CD14-positive monocyte (primary cell): Measurements from ENCODE around the gene LENG1. TPM values are rescaled to one million over a fixed set of nuclear protein-coding genes. Genes with fewer than 3 reads are reported as not detected.

Experiments
- DNase-seq, 3 donors: peaks; one replicate each; pipeline ENCODE4 v3.0.0-alpha.2; 2011 to 2022
- H2AFZ ChIP-seq: 2 replicates; pipeline ENCODE4 v1.6.0; 2012; ENCODE audit warnings: mild to moderate bottlenecking, low read depth, low read length, inconsistent platforms; ENCODE audit not compliant: insufficient read depth, poor library complexity, severe bottlenecking
- H3K27ac ChIP-seq, 2 donors: 1 replicate in 1 of 2; 2 replicates in 1 of 2; pipeline ENCODE4 v1.5.1; 2012 to 2013; ENCODE audit warnings: low read length in 2 of 2, control low read depth in 1 of 2, inconsistent platforms in 1 of 2, low read depth in 1 of 2, mild to moderate bottlenecking in 1 of 2
- H3K27me3 ChIP-seq, 2 donors: one replicate each; pipeline versions ENCODE4 v1.6.0 to v1.6.1; 2011 to 2013; ENCODE audit warnings: low read length in 2 of 2; ENCODE audit not compliant: control insufficient read depth in 2 of 2, insufficient read depth in 2 of 2
- H3K36me3 ChIP-seq, 2 donors: replicated peaks in 1 of 2; 1 replicate in 1 of 2; 2 replicates in 1 of 2; pipeline versions ENCODE4 v1.5.1 to v1.6.1; 2012 to 2013; ENCODE audit warnings: low read length in 2 of 2, control low read depth in 1 of 2, inconsistent platforms in 1 of 2, mild to moderate bottlenecking in 1 of 2; ENCODE audit not compliant: insufficient read depth in 2 of 2, control insufficient read depth in 1 of 2
- H3K4me1 ChIP-seq, 2 donors: 1 replicate in 1 of 2; 2 replicates in 1 of 2; pipeline versions ENCODE4 v1.5.1 to v1.6.1; 2012 to 2013; ENCODE audit warnings: low read length in 2 of 2, control low read depth in 1 of 2, inconsistent platforms in 1 of 2, mild to moderate bottlenecking in 1 of 2, moderate library complexity in 1 of 2; ENCODE audit not compliant: insufficient read depth in 2 of 2, control insufficient read depth in 1 of 2
- H3K4me2 ChIP-seq: replicated peaks from 2 replicates; pipeline ENCODE3; 2012; ENCODE audit warnings: low read length, moderate library complexity, mild to moderate bottlenecking; ENCODE audit not compliant: poor library complexity, severe bottlenecking; ENCODE audit errors: extremely low read depth
- H3K4me3 ChIP-seq, 3 experiments: fragments of 200-600 bp in 1 of 3; sonication (generic) in 1 of 3; replicated peaks in 1 of 3; 1 replicate in 2 of 3; 2 replicates in 1 of 3; pipeline ENCODE4 v1.5.1; 2011 to 2013; ENCODE audit warnings: low read length in 3 of 3, mild to moderate bottlenecking in 3 of 3, control low read depth in 2 of 3, low read depth in 2 of 3, inconsistent platforms in 1 of 3, moderate library complexity in 1 of 3
- H3K79me2 ChIP-seq: 2 replicates; pipeline ENCODE4 v1.6.0; 2012; ENCODE audit warnings: mild to moderate bottlenecking, control low read depth, inconsistent platforms, low read length, moderate library complexity; ENCODE audit not compliant: insufficient read depth
- H3K9ac ChIP-seq: 2 replicates; pipeline ENCODE4 v1.6.0; 2017; ENCODE audit warnings: low read length, mild to moderate bottlenecking; ENCODE audit not compliant: insufficient read depth, poor library complexity, severe bottlenecking
- H3K9me3 ChIP-seq, 2 donors: replicated peaks in 1 of 2; 1 replicate in 1 of 2; 2 replicates in 1 of 2; pipeline versions ENCODE4 v1.5.1 to v1.6.1; 2012 to 2013; ENCODE audit warnings: low read length in 2 of 2, control low read depth in 1 of 2; ENCODE audit not compliant: control insufficient read depth in 1 of 2, insufficient read depth in 1 of 2
- H4K20me1 ChIP-seq: 2 replicates; pipeline ENCODE4 v1.6.0; 2012; ENCODE audit warnings: mild to moderate bottlenecking, low read length, control low read depth, moderate library complexity; ENCODE audit not compliant: insufficient read depth
- H3K27ac Mint-ChIP-seq, 7 donors: one replicate each; pipeline ENCODE4 v1.8.0; 2020; ENCODE audit warnings: mild to moderate bottlenecking in 7 of 7, mixed read lengths in 7 of 7, moderate library complexity in 6 of 7, inconsistent platforms in 2 of 7
- H3K27me3 Mint-ChIP-seq, 3 donors: one replicate each; pipeline ENCODE4 v1.8.0; 2021 to 2022; ENCODE audit warnings: low read depth in 3 of 3, mild to moderate bottlenecking in 3 of 3, mixed read lengths in 3 of 3, moderate library complexity in 3 of 3, inconsistent platforms in 1 of 3
- H3K36me3 Mint-ChIP-seq, 2 donors: one replicate each; pipeline ENCODE4 v1.8.0; 2020; ENCODE audit warnings: mixed read lengths in 2 of 2, inconsistent platforms in 1 of 2, mild to moderate bottlenecking in 1 of 2
- H3K4me1 Mint-ChIP-seq: one replicate; pipeline ENCODE4 v1.8.0; 2020; ENCODE audit warnings: mild to moderate bottlenecking, mixed read lengths
- H3K4me3 Mint-ChIP-seq, 2 donors: one replicate each; pipeline ENCODE4 v1.8.0; 2020; ENCODE audit warnings: mild to moderate bottlenecking in 2 of 2, mixed read lengths in 2 of 2, moderate library complexity in 1 of 2
- H3K9me3 Mint-ChIP-seq, 7 donors: one replicate each; pipeline ENCODE4 v1.8.0; 2020 to 2022; ENCODE audit warnings: mixed read lengths in 7 of 7, mild to moderate bottlenecking in 6 of 7, moderate library complexity in 6 of 7, inconsistent platforms in 2 of 7
- WGBS: methylation state at CpG from one replicate; pipeline ENCODE4 v1.1.5; 2013; ENCODE audit warnings: missing lambda C conversion rate; ENCODE audit not compliant: insufficient coverage; 5-methylcytosine and 5-hydroxymethylcytosine counted together
- intact Hi-C, 2 donors: fragments of 100-400 bp; cut with micrococcal nuclease; formaldehyde crosslinking; loops; one replicate each; pipeline versions ENCODE4 v1.15.0 to v1.15.1; 2023
- polyA plus RNA-seq, 3 donors: library from polyadenylated mRNA; depleted of rRNA in 1 of 3; unstranded in 2 of 3; stranded (reverse) in 1 of 3; fragments of 300-500 nt in 2 of 3; fragments of >200 nt in 1 of 3; fragmentation: Illumina TruSeq in 2 of 3; gene quantifications; 1 replicate in 2 of 3; 2 replicates in 1 of 3; pipeline ENCODE4 v1.2.3, GENCODE V29; 2012 to 2021
- TF ChIP-seq, protein P1 (sequence below): fragments of 200-600 bp; IDR thresholded peaks from one replicate; pipeline ENCODE4 v1.8.0; 2022; ENCODE audit warnings: antibody characterized with exemption, mild to moderate bottlenecking

Gene LENG1
- polyA plus RNA-seq, 3 donors = 3.4 to 5.4 (median 4.2) TPM

GRCh38 chr19:54136086-54136863 lies 23.2 kb downstream of the LENG1 start:
- H3K27me3 ChIP-seq = peaks cover 0 to 3% of the 10 kb centered on the region in 2 donors
- H3K4me1 Mint-ChIP-seq = peaks cover 37% of the 10 kb centered on the region
- H3K27ac Mint-ChIP-seq = peak overlapping the region in 6 of 7 donors; percentile 0 to 94 (median 92)
- peak overlapping the region; percentile 74 for H2AFZ ChIP-seq
- intact Hi-C loops = loop anchor here in 1 of 2 donors (2.0 kb wide), 1 partner anchor 23 kb away; the partner anchor contains the start of gene LENG1
- TF ChIP-seq, protein P1, sequence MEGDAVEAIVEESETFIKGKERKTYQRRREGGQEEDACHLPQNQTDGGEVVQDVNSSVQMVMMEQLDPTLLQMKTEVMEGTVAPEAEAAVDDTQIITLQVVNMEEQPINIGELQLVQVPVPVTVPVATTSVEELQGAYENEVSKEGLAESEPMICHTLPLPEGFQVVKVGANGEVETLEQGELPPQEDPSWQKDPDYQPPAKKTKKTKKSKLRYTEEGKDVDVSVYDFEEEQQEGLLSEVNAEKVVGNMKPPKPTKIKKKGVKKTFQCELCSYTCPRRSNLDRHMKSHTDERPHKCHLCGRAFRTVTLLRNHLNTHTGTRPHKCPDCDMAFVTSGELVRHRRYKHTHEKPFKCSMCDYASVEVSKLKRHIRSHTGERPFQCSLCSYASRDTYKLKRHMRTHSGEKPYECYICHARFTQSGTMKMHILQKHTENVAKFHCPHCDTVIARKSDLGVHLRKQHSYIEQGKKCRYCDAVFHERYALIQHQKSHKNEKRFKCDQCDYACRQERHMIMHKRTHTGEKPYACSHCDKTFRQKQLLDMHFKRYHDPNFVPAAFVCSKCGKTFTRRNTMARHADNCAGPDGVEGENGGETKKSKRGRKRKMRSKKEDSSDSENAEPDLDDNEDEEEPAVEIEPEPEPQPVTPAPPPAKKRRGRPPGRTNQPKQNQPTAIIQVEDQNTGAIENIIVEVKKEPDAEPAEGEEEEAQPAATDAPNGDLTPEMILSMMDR = no peak
- peaks cover 28 to 39% of the 10 kb centered on the region in 2 donors for H3K4me1 ChIP-seq
- peaks cover 2 to 12% (median 2%) of the 10 kb centered on the region in 3 donors for H3K27me3 Mint-ChIP-seq
- H3K27ac ChIP-seq = peak overlapping the region; percentile 9 to 62
- H3K79me2 ChIP-seq = peaks cover 37% of the 10 kb centered on the region
- peak overlapping the region; percentile 39 to 76 (median 41) for H3K4me3 ChIP-seq
- peaks cover 32% of the 10 kb centered on the region for H4K20me1 ChIP-seq
- peaks cover 20 to 30% of the 10 kb centered on the region in 2 donors for H3K36me3 ChIP-seq
- 5% methylated on average over 29 of the region's 30 CpGs for WGBS
- H3K4me3 Mint-ChIP-seq = peak overlapping the region; percentile 82 to 93
- H3K9me3 ChIP-seq = peaks cover 0 to 2% of the 10 kb centered on the region in 2 donors
- H3K9me3 Mint-ChIP-seq = peaks cover 0 to 2% (median 0%) of the 10 kb centered on the region in 7 donors
- H3K36me3 Mint-ChIP-seq = peaks cover 13 to 32% of the 10 kb centered on the region in 2 donors
- H3K9ac ChIP-seq = peak overlapping the region; percentile 29
- DNase-seq = peak in 1 of 3 donors; percentile 8
- H3K4me2 ChIP-seq = peak overlapping the region; percentile 87

DNA sequence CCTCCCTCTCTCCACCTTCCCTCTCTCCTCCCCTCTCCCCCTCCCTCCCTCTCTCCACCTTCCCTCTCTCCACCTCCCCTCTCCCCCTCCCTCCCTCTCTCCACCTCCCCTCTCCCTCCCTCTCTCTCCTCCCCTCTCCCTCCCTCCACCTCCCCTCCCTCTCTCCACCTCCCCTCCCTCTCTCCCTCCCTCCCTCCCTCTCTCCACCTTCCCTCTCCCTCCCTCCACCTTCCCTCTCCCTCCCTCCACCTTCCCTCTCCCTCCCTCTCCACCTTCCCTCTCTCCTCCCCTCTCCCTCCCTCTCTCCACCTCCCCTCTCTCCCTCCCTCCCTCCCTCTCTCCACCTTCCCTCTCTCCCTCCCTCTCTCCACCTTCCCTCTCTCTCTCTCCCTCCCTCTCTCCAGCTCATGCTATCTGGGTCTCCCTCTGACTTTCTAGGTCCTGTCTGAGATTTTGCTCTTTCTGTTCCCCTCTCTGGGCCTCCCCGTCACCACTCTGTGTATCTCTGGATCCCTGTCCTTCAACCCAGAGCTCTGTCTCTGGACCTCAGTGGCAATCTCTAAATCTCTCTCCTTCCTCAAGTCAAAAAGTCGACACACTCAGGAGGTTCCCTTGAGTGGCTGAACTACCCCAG lies 25.4 kb downstream of the LENG1 start:
- Histone ChIP-seq H3K36me3 (peaks cover 24 to 27% of the 10 kb centered on the region in 2 donors), H3K27me3 (peaks cover 0 to 3% of the 10 kb centered on the region in 2 donors), H3K9me3 (peaks cover 0 to 2% of the 10 kb centered on the region in 2 donors), H4K20me1 (peaks cover 10% of the 10 kb centered on the region), H3K27ac (no peak overlapping the region), H3K4me1 (peaks cover 22 to 26% of the 10 kb centered on the region in 2 donors), H2AFZ (no peak overlapping the region), H3K4me3 (no peak overlapping the region), H3K79me2 (peaks cover 15% of the 10 kb centered on the region), H3K4me2 (no peak overlapping the region), H3K9ac (no peak overlapping the region)
- Mint-ChIP-seq H3K9me3 (peaks cover 0 to 2% (median 0%) of the 10 kb centered on the region in 7 donors), H3K27me3 (peaks cover 2 to 12% (median 2%) of the 10 kb centered on the region in 3 donors), H3K36me3 (peaks cover 18 to 38% of the 10 kb centered on the region in 2 donors), H3K27ac (peak overlapping the region in 1 of 7 donors; percentile 26), H3K4me3 (peak overlapping the region in 1 of 2 donors; percentile 31), H3K4me1 (peaks cover 19% of the 10 kb centered on the region)
- DNase-seq = no peak
- TF ChIP-seq, protein P1 = no peak
- intact Hi-C loops = no loop called here
- 65% methylated on average over 2 of the region's 2 CpGs for WGBS
